H9 (cell line): ENCODE measurements around the gene OSBPL10. TPM values are rescaled to one million over a fixed set of nuclear protein-coding genes. Genes with fewer than 3 reads are reported as not detected.

Experiments used
- DNase-seq: peaks from one replicate; pipeline ENCODE4 v3.0.0-alpha.2; 2017
- H2AFZ ChIP-seq: one replicate; pipeline ENCODE4 v1.6.1; 2013; ENCODE audit warnings: mild to moderate bottlenecking, low read length, control low read depth, moderate library complexity
- H2AK5ac ChIP-seq: 2 replicates; pipeline ENCODE4 v1.6.1; 2013; ENCODE audit warnings: low read length, control low read depth, mixed read lengths; ENCODE audit not compliant: insufficient read length
- H2BK120ac ChIP-seq: one replicate; pipeline ENCODE4 v1.6.1; 2013; ENCODE audit warnings: low read depth, mild to moderate bottlenecking, low read length, control low read depth, inconsistent platforms; ENCODE audit not compliant: poor library complexity, severe bottlenecking
- H2BK12ac ChIP-seq: 2 replicates; pipeline ENCODE4 v1.6.1; 2013; ENCODE audit warnings: low read length, control low read depth, mixed read lengths, low read depth; ENCODE audit not compliant: insufficient read length
- H2BK15ac ChIP-seq: 2 replicates; pipeline ENCODE4 v1.6.1; 2013; ENCODE audit warnings: low read depth, low read length, control low read depth
- H2BK20ac ChIP-seq: one replicate; pipeline ENCODE4 v1.6.1; 2013; ENCODE audit warnings: low read depth, mild to moderate bottlenecking, low read length, control low read depth, inconsistent platforms; ENCODE audit not compliant: poor library complexity, severe bottlenecking
- H2BK5ac ChIP-seq: 2 replicates; pipeline ENCODE4 v1.6.1; 2013; ENCODE audit warnings: low read length, control low read depth, mixed read lengths; ENCODE audit not compliant: insufficient read length
- H3K14ac ChIP-seq: 2 replicates; pipeline ENCODE4 v1.6.1; 2013; ENCODE audit warnings: low read length, control low read depth; ENCODE audit not compliant: insufficient read depth
- H3K18ac ChIP-seq: 2 replicates; pipeline ENCODE4 v1.6.1; 2013; ENCODE audit warnings: low read depth, mild to moderate bottlenecking, mixed read lengths, low read length, control low read depth; ENCODE audit not compliant: insufficient read length
- H3K23ac ChIP-seq: 2 replicates; pipeline ENCODE4 v1.6.1; 2013; ENCODE audit warnings: low read length, control low read depth, mixed read lengths, low read depth; ENCODE audit not compliant: insufficient read length
- H3K23me2 ChIP-seq: 2 replicates; pipeline ENCODE4 v1.6.1; 2013; ENCODE audit warnings: low read depth, mild to moderate bottlenecking, mixed read lengths, low read length, control low read depth; ENCODE audit not compliant: insufficient read length, poor library complexity, severe bottlenecking
- H3K27ac ChIP-seq: 2 replicates; pipeline ENCODE4 v1.5.1; 2013; ENCODE audit warnings: low read length, control low read depth, mixed read lengths, low read depth; ENCODE audit not compliant: insufficient read length
- H3K27me3 ChIP-seq: 2 replicates; pipeline ENCODE4 v1.6.1; 2013; ENCODE audit warnings: low read length, control low read depth, inconsistent platforms; ENCODE audit not compliant: insufficient read depth
- H3K4ac ChIP-seq: 2 replicates; pipeline ENCODE4 v1.6.1; 2013; ENCODE audit warnings: low read depth, mild to moderate bottlenecking, control low read depth, inconsistent platforms, low read length, moderate library complexity
- H3K4me1 ChIP-seq: 2 replicates; pipeline ENCODE4 v1.6.1; 2013; ENCODE audit warnings: low read length, control low read depth, inconsistent platforms; ENCODE audit not compliant: insufficient read depth
- H3K4me2 ChIP-seq: 2 replicates; pipeline ENCODE4 v1.6.1; 2013; ENCODE audit warnings: low read length, control low read depth, mixed read lengths; ENCODE audit not compliant: insufficient read length, insufficient read depth
- H3K56ac ChIP-seq: 2 replicates; pipeline ENCODE4 v1.6.1; 2013; ENCODE audit warnings: low read depth, mild to moderate bottlenecking, mixed read lengths, low read length, control low read depth; ENCODE audit not compliant: insufficient read length
- H3K79me1 ChIP-seq: 2 replicates; pipeline ENCODE4 v1.6.1; 2013; ENCODE audit warnings: low read depth, mild to moderate bottlenecking, moderate library complexity, low read length, control low read depth, inconsistent platforms; ENCODE audit not compliant: insufficient read depth, poor library complexity, severe bottlenecking
- H3K79me2 ChIP-seq: 2 replicates; pipeline ENCODE4 v1.6.1; 2013; ENCODE audit warnings: low read length, control low read depth, inconsistent platforms; ENCODE audit not compliant: insufficient read depth
- H3K9ac ChIP-seq: 2 replicates; pipeline ENCODE4 v1.6.1; 2013; ENCODE audit warnings: low read length, control low read depth, mixed read lengths; ENCODE audit not compliant: insufficient read length; ENCODE audit errors: extremely low read depth
- H3K9me3 ChIP-seq: one replicate; pipeline ENCODE4 v1.6.1; 2013; ENCODE audit warnings: low read depth, low read length, inconsistent platforms; ENCODE audit not compliant: control insufficient read depth
- H3T11ph ChIP-seq: one replicate; pipeline ENCODE4 v1.6.1; 2013; ENCODE audit warnings: mild to moderate bottlenecking, low read length, control low read depth, inconsistent platforms
- H4K20me1 ChIP-seq: one replicate; pipeline ENCODE4 v1.6.1; 2013; ENCODE audit not compliant: control insufficient read depth, insufficient read length, insufficient read depth
- H4K5ac ChIP-seq: 2 replicates; pipeline ENCODE4 v1.6.1; 2013; ENCODE audit warnings: low read depth, mild to moderate bottlenecking, mixed read lengths, low read length, control low read depth; ENCODE audit not compliant: insufficient read length
- H4K8ac ChIP-seq: replicated peaks from 2 replicates; pipeline ENCODE4 v1.6.1; 2013; ENCODE audit warnings: low read length, control low read depth, mixed read lengths, low read depth; ENCODE audit not compliant: insufficient read length
- H4K91ac ChIP-seq: 2 replicates; pipeline ENCODE4 v1.6.1; 2013; ENCODE audit warnings: low read depth, mild to moderate bottlenecking, moderate library complexity, mixed read lengths, low read length, control low read depth; ENCODE audit not compliant: insufficient read length
- H3K27ac Mint-ChIP-seq, 3 experiments: 2 replicates in 2 of 3; 3 replicates in 1 of 3; pipeline ENCODE4 v1.8.0; 2020 to 2021; ENCODE audit warnings: mixed read lengths in 3 of 3, mild to moderate bottlenecking in 1 of 3, moderate library complexity in 1 of 3
- H3K27me3 Mint-ChIP-seq: 2 replicates; pipeline ENCODE4 v1.8.0; 2021; ENCODE audit warnings: low read depth, mild to moderate bottlenecking, moderate library complexity, mixed read lengths
- H3K36me3 Mint-ChIP-seq, 3 experiments: 2 replicates in 2 of 3; 3 replicates in 1 of 3; pipeline ENCODE4 v1.8.0; 2020 to 2021; ENCODE audit warnings: low read depth in 3 of 3, mixed read lengths in 3 of 3; ENCODE audit not compliant: insufficient read depth in 1 of 3
- H3K4me1 Mint-ChIP-seq, 2 experiments: 2 replicates each; pipeline ENCODE4 v1.8.0; 2020; ENCODE audit warnings: mixed read lengths in 2 of 2
- H3K4me3 Mint-ChIP-seq, 2 experiments: 2 replicates in 1 of 2; 3 replicates in 1 of 2; pipeline ENCODE4 v1.8.0; 2020 to 2021; ENCODE audit warnings: mild to moderate bottlenecking in 2 of 2, mixed read lengths in 2 of 2, moderate library complexity in 1 of 2
- H3K9me3 Mint-ChIP-seq, 2 experiments: 2 replicates in 1 of 2; 3 replicates in 1 of 2; pipeline ENCODE4 v1.8.0; 2020; ENCODE audit warnings: mild to moderate bottlenecking in 2 of 2, mixed read lengths in 2 of 2, moderate library complexity in 1 of 2
- CTCF ChIP-seq: fragments of 200-600 bp; sonication (generic); conservative IDR thresholded peaks from 3 replicates; pipeline ENCODE4 v1.8.0; 2021; ENCODE audit warnings: antibody characterized with exemption, mild to moderate bottlenecking
- WGBS: extraction: QIAGEN DNeasy Blood & Tissue Kit; methylation state at CpG from one replicate; pipeline ENCODE4 v1.1.7; 2013; ENCODE audit warnings: missing lambda C conversion rate, low lambda C conversion rate, mixed read lengths; ENCODE audit not compliant: insufficient read length; ENCODE audit errors: extremely low coverage; 5-methylcytosine and 5-hydroxymethylcytosine counted together
- total RNA-seq: library from RNA; stranded (reverse); gene quantifications from 2 replicates; pipeline ENCODE4 v1.2.1, GENCODE V29; 2021

Gene OSBPL10
- total RNA-seq, 1 experiment from 2014 or later, result 42.7 TPM

GRCh38 chr3:31653464-31653863 is 327.6 kb downstream of the OSBPL10 start:
- Mint-ChIP-seq H3K9me3 (peaks cover 77 to 87% of the 10 kb centered on the region in 2 experiments), H3K36me3 (peaks cover 77 to 97% (median 86%) of the 10 kb centered on the region in 3 experiments), H3K27ac (no peak overlapping the region)

More at GRCh38 chr3:31653464-31653863, 327.6 kb downstream of the OSBPL10 start:
- H3K23me2 ChIP-seq, result no peaks in the 10 kb centered on the region
- no peak overlapping the region for H3K23ac ChIP-seq
- TF ChIP-seq CTCF, result no peak
- H3K27me3 ChIP-seq, result no peaks in the 10 kb centered on the region
- H3K56ac ChIP-seq, result no peak overlapping the region
- H3K14ac ChIP-seq, result no peak overlapping the region
- H2BK20ac ChIP-seq, result no peak overlapping the region
- H2AFZ ChIP-seq, result no peak overlapping the region
- no peak overlapping the region for H3T11ph ChIP-seq
- H2BK5ac ChIP-seq, result no peak overlapping the region
- H4K91ac ChIP-seq, result no peak overlapping the region
- WGBS, result no CpG with 5 or more reads among the region's 1 CpG
- no peaks in the 10 kb centered on the region for H4K20me1 ChIP-seq
- no peak overlapping the region for H3K4me2 ChIP-seq
- no peak overlapping the region for H3K18ac ChIP-seq
- peaks cover 6% of the 10 kb centered on the region for H3K9me3 ChIP-seq
- no peak overlapping the region for H2AK5ac ChIP-seq
- H3K79me1 ChIP-seq, result no peaks in the 10 kb centered on the region
- no peak overlapping the region for H2BK12ac ChIP-seq
- H4K5ac ChIP-seq, result no peak overlapping the region
- H2BK120ac ChIP-seq, result no peak overlapping the region
- H4K8ac ChIP-seq, result no peak overlapping the region
- H3K4me3 Mint-ChIP-seq, result no peak overlapping the region
- no peak overlapping the region for H3K4ac ChIP-seq
- H3K27me3 Mint-ChIP-seq, result no peaks in the 10 kb centered on the region; the same call in 1 of the 2 replicates
- no peaks in the 10 kb centered on the region for H3K4me1 ChIP-seq
- no peak overlapping the region for H3K9ac ChIP-seq
- no peak for DNase-seq
- H3K79me2 ChIP-seq, result no peaks in the 10 kb centered on the region
- no peaks in the 10 kb centered on the region for H3K4me1 Mint-ChIP-seq
- H2BK15ac ChIP-seq, result no peak overlapping the region
- no peak overlapping the region for H3K27ac ChIP-seq
